ENCODE results near the gene PNLIPRP1.
A peak's percentile ranks its signal among the peaks of the same experiment; 100 is the strongest.

Gene PNLIPRP1

GRCh38 chr10:116590590-116591444 lies at the start of gene PNLIPRP1:
Gene PNLIPRP1, plus strand, starts transcription at chr10:116590959. Its CDS starts 171 bp downstream, at chr10:116591130.
- no peak for DNase-seq (ENCODE audit: low read depth)
- no peak within 1 kb of the TSS for H3K4me3 ChIP-seq (ENCODE audit: low read length)
- TF ChIP-seq CTCF (IDR thresholded peaks at IDR 0.05; ENCODE audit: insufficient read depth, low read depth, low read length, missing control alignments): no peak

GRCh38 chr10:116542007-116542677 lies 48.6 kb upstream of the PNLIPRP1 start:
- no peak for DNase-seq (ENCODE audit: low read depth)

GRCh38 chr10:116545122-116545521 lies 45.6 kb upstream of the PNLIPRP1 start:
- no peak for TF ChIP-seq CTCF (IDR thresholded peaks at IDR 0.05; ENCODE audit: insufficient read depth, low read depth, low read length, missing control alignments)
- no peak for DNase-seq (ENCODE audit: low read depth)
- no peak overlapping the region for H3K4me3 ChIP-seq (ENCODE audit: low read length)

More at GRCh38 chr10:116542007-116542677, 48.6 kb upstream of the PNLIPRP1 start:
- no peak overlapping the region for H3K4me3 ChIP-seq (ENCODE audit: low read length)
- no peak for TF ChIP-seq CTCF (IDR thresholded peaks at IDR 0.05; ENCODE audit: insufficient read depth, low read depth, low read length, missing control alignments)

- no peak for DNase-seq (ENCODE audit: low read depth)
- TF ChIP-seq CTCF (IDR thresholded peaks at IDR 0.05; ENCODE audit: insufficient read depth, low read depth, low read length, missing control alignments): no peak
- H3K4me3 ChIP-seq (ENCODE audit: low read length): no peak within 1 kb of the TSS
Measured at GRCh38 chr10:116545756-116546155, 45.0 kb upstream of the PNLIPRP1 start, which contains the start of gene PNLIP. Gene PNLIP, plus strand, starts transcription at chr10:116545931. Its CDS starts 162 bp downstream, at chr10:116546093.

GRCh38 chr10:116548301-116548700 lies 42.5 kb upstream of the PNLIPRP1 start:
- TF ChIP-seq CTCF (IDR thresholded peaks at IDR 0.05; ENCODE audit: insufficient read depth, low read depth, low read length, missing control alignments): no peak
- no peak overlapping the region for H3K4me3 ChIP-seq (ENCODE audit: low read length)
- DNase-seq (ENCODE audit: low read depth): no peak

GRCh38 chr10:116553378-116553980 lies 37.3 kb upstream of the PNLIPRP1 start:
- peak; percentile 7 for DNase-seq (ENCODE audit: low read depth)
- TF ChIP-seq CTCF (IDR thresholded peaks at IDR 0.05; ENCODE audit: insufficient read depth, low read depth, low read length, missing control alignments): no peak

More at GRCh38 chr10:116553378-116553980, 37.3 kb upstream of the PNLIPRP1 start:
- H3K4me3 ChIP-seq (ENCODE audit: low read length): no peak overlapping the region

Measured in epithelial cell of esophagus (primary cell).